GM21528 (cell line): Measurements from ENCODE around the gene DYNC1LI1.

Source experiments
- ATAC-seq: cut with Tn5 transposase; IDR thresholded peaks from one replicate; pipeline ENCODE4 v1.9.1; 2021; ENCODE audit warnings: mild to moderate bottlenecking, moderate library complexity; ENCODE audit not compliant: unreplicated experiment, low FRiP score

DYNC1LI1 gene

GRCh38 chr3:32495609-32496008 lies 75.0 kb downstream of the DYNC1LI1 start:
- ATAC-seq, result no peak

DNA sequence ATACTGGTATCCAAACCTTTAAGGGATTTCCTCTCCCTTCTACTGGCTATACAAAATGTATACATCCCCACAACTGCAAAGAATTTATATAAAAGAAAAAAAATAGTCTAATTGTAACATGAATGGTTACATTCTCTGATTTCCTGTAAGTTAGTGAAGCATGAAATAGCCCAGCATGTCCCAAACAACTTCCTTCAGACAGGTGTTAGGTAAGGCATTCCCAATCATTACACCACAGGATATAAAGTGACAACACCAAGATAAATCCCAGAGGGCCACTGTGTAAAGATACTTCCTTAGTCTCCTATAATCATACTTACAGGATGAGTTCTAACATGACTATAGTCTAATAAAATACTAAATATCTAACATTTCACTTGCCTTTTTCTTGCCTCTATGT lies 75.6 kb downstream of the DYNC1LI1 start:
- ATAC-seq, result no peak

DNA sequence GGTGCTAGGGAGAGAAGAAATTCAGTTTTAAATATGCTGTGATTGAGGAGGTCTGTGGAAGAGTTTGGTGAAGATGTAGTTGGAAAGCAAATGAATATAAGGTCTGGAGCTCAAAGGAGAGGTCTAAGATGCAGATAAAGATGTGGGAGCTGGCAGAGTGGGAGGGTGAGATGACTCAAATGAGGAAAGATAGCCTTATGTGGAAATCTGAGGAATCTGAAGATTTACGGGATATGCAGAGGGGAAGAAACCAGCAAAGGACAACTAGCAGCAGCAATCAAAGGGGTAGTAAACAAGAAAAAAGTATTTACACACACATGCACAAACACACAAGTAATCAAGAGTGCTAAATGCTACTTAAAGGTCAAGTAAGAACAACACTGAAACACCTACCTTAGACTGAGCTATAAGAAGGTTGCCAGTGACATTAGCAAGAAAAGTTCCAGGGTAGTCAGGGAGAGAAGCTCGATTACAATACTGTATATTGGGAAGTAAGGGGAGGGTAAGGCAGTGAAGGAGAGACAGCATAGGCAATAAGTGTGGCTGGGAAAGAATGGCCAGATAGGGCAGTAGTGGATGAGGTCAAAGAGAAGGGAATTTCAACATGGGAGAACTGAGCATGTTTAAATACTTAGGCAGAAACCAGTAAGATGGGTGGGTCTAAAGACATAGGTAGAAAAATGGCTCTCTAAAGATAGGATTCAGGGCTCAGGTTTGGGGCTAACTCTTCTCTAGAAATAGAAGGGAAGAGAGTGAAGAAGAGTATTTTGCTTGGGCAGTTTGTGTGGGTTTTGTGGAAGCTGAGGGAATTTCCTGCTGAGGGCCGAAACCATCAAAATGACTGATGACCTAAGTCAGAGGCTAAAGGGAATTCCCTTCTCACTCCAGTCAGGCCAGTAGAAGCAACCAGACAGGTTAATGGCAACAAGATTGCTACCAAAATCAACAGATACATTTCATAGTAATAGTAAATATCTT lies 76.9 kb downstream of the DYNC1LI1 start:
- peak; percentile 60 for ATAC-seq

DNA sequence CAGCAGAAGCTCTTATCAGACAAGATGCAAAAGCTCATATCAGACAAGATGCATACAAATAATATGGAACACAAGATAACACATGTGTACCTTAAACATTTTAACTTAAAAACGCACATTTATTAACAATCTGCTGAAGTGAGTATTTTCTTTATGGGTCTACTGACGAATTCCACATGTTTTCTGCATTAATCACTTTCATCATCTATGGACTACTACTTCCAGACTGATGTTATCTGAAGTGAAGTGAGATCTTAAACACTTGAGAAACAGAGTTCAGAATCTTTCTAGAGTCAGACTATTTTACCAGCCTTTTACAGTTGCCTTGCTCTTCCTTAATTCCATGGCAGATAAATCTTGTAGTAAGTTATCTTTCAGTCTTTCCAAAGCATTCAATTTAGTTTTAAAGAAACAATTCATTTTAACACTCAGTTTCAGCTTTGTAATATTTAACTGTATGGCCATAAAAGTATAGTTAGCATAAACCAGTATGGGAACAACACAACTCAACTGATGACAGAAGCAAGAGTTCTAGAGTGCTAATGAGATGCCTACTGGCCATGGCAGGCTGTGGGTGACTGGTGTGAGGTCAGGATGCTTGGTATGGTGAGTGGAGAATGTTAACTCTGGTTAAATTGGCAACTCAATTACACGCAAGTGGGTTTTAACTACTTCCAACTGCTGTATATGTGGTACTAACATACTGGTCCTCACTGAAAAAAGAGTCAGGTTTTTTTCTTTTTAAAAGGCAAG lies 77.8 kb downstream of the DYNC1LI1 start:
- no peak for ATAC-seq

- ATAC-seq, result no peak
Measured at GRCh38 chr3:32488474-32489008, 82.1 kb downstream of the DYNC1LI1 start.

DNA sequence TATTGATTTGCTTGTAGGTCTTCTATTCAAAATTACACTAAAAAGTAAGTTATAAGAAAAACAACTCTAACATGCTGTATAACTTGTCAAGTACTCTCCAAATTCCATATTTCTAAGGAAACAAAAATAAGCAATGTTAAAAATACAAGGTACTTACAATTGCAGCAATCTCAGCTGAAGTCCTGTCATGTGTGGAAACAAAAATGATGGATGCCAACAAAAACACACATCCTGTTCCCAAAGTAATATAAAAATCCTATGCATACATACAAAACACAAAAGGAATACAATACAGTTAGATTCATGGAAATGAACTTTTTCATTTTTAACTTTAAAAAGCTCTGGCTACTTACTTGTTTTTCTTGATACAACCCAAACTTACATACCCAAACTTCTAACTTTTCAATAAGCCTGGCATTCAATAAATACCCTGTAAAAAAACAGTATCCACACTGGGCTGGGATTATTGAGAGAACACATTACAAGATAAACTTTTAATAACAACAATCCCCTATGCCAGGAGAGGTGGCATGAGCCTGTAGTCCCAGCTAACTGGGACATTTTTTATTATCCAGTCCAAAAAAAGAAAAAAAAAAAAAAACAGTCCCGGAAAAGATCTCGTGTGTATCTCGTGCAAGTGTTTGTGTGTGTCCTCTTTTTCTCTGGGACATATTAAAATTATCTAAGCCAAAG lies 82.7 kb downstream of the DYNC1LI1 start:
- ATAC-seq, result no peak

DNA sequence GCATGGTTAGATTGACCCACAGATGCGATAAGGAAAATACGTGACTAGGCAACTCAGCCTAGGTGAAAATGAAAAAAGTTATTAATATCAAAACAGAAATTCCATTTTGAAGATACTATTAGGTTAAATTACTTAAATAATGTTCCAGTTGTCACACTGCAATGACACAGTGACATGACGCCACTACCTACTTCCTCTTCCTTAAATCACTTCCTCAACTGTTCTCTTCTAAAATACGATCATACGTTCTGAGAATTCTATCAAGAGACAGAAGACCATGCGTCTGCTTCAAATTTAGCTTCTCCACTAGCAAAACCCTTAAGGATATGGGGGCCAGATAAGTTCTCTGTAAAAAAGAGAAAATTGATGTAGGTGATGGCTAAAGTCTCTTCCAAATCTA lies 86.2 kb downstream of the DYNC1LI1 start:
- ATAC-seq, result no peak

DNA sequence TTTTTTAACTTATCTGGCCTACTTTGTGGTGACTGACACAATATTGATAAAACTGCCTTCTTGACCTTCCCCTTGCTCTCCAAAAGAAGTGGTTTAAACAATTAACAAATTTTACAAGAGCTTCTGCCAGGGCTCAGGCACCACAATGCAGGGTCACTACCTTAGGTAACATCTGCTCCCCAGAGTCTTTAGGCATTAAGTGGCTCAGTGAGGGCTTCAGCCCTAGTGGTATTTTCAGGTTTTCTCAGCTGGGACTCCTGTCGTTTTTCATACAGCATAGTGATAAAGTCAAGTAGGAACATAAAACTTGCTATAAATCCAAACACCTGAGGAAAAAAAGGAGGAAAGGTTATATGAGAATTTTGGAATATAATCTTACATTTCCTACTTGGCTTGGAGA lies 86.9 kb downstream of the DYNC1LI1 start:
- no peak for ATAC-seq

- no peak for ATAC-seq
Measured at GRCh38 chr3:32482693-32483092, 88.0 kb downstream of the DYNC1LI1 start.

- no peak for ATAC-seq
Measured at GRCh38 chr3:32481791-32482631, 88.6 kb downstream of the DYNC1LI1 start.

GRCh38 chr3:32480604-32481003 lies 90.1 kb downstream of the DYNC1LI1 start:
- ATAC-seq, result no peak
